H9 (cell line): Measurements from ENCODE around the gene ARL5A. TPM values are rescaled to one million over a fixed set of nuclear protein-coding genes. Genes with fewer than 3 reads are reported as not detected.

Source experiments
- DNase-seq: peaks from one replicate; pipeline ENCODE4 v3.0.0-alpha.2; 2017
- H2AFZ ChIP-seq: one replicate; pipeline ENCODE4 v1.6.1; 2013; ENCODE audit warnings: mild to moderate bottlenecking, low read length, control low read depth, moderate library complexity
- H2AK5ac ChIP-seq: 2 replicates; pipeline ENCODE4 v1.6.1; 2013; ENCODE audit warnings: low read length, control low read depth, mixed read lengths; ENCODE audit not compliant: insufficient read length
- H2BK120ac ChIP-seq: one replicate; pipeline ENCODE4 v1.6.1; 2013; ENCODE audit warnings: low read depth, mild to moderate bottlenecking, low read length, control low read depth, inconsistent platforms; ENCODE audit not compliant: poor library complexity, severe bottlenecking
- H2BK12ac ChIP-seq: 2 replicates; pipeline ENCODE4 v1.6.1; 2013; ENCODE audit warnings: low read length, control low read depth, mixed read lengths, low read depth; ENCODE audit not compliant: insufficient read length
- H2BK15ac ChIP-seq: 2 replicates; pipeline ENCODE4 v1.6.1; 2013; ENCODE audit warnings: low read depth, low read length, control low read depth
- H2BK20ac ChIP-seq: one replicate; pipeline ENCODE4 v1.6.1; 2013; ENCODE audit warnings: low read depth, mild to moderate bottlenecking, low read length, control low read depth, inconsistent platforms; ENCODE audit not compliant: poor library complexity, severe bottlenecking
- H2BK5ac ChIP-seq: 2 replicates; pipeline ENCODE4 v1.6.1; 2013; ENCODE audit warnings: low read length, control low read depth, mixed read lengths; ENCODE audit not compliant: insufficient read length
- H3K14ac ChIP-seq: 2 replicates; pipeline ENCODE4 v1.6.1; 2013; ENCODE audit warnings: low read length, control low read depth; ENCODE audit not compliant: insufficient read depth
- H3K18ac ChIP-seq: 2 replicates; pipeline ENCODE4 v1.6.1; 2013; ENCODE audit warnings: low read depth, mild to moderate bottlenecking, mixed read lengths, low read length, control low read depth; ENCODE audit not compliant: insufficient read length
- H3K23ac ChIP-seq: 2 replicates; pipeline ENCODE4 v1.6.1; 2013; ENCODE audit warnings: low read length, control low read depth, mixed read lengths, low read depth; ENCODE audit not compliant: insufficient read length
- H3K23me2 ChIP-seq: 2 replicates; pipeline ENCODE4 v1.6.1; 2013; ENCODE audit warnings: low read depth, mild to moderate bottlenecking, mixed read lengths, low read length, control low read depth; ENCODE audit not compliant: insufficient read length, poor library complexity, severe bottlenecking
- H3K27ac ChIP-seq: 2 replicates; pipeline ENCODE4 v1.5.1; 2013; ENCODE audit warnings: low read length, control low read depth, mixed read lengths, low read depth; ENCODE audit not compliant: insufficient read length
- H3K27me3 ChIP-seq: 2 replicates; pipeline ENCODE4 v1.6.1; 2013; ENCODE audit warnings: low read length, control low read depth, inconsistent platforms; ENCODE audit not compliant: insufficient read depth
- H3K4ac ChIP-seq: 2 replicates; pipeline ENCODE4 v1.6.1; 2013; ENCODE audit warnings: low read depth, mild to moderate bottlenecking, control low read depth, inconsistent platforms, low read length, moderate library complexity
- H3K4me1 ChIP-seq: 2 replicates; pipeline ENCODE4 v1.6.1; 2013; ENCODE audit warnings: low read length, control low read depth, inconsistent platforms; ENCODE audit not compliant: insufficient read depth
- H3K4me2 ChIP-seq: 2 replicates; pipeline ENCODE4 v1.6.1; 2013; ENCODE audit warnings: low read length, control low read depth, mixed read lengths; ENCODE audit not compliant: insufficient read length, insufficient read depth
- H3K56ac ChIP-seq: 2 replicates; pipeline ENCODE4 v1.6.1; 2013; ENCODE audit warnings: low read depth, mild to moderate bottlenecking, mixed read lengths, low read length, control low read depth; ENCODE audit not compliant: insufficient read length
- H3K79me1 ChIP-seq: 2 replicates; pipeline ENCODE4 v1.6.1; 2013; ENCODE audit warnings: low read depth, mild to moderate bottlenecking, moderate library complexity, low read length, control low read depth, inconsistent platforms; ENCODE audit not compliant: insufficient read depth, poor library complexity, severe bottlenecking
- H3K79me2 ChIP-seq: 2 replicates; pipeline ENCODE4 v1.6.1; 2013; ENCODE audit warnings: low read length, control low read depth, inconsistent platforms; ENCODE audit not compliant: insufficient read depth
- H3K9ac ChIP-seq: 2 replicates; pipeline ENCODE4 v1.6.1; 2013; ENCODE audit warnings: low read length, control low read depth, mixed read lengths; ENCODE audit not compliant: insufficient read length; ENCODE audit errors: extremely low read depth
- H3K9me3 ChIP-seq: one replicate; pipeline ENCODE4 v1.6.1; 2013; ENCODE audit warnings: low read depth, low read length, inconsistent platforms; ENCODE audit not compliant: control insufficient read depth
- H3T11ph ChIP-seq: one replicate; pipeline ENCODE4 v1.6.1; 2013; ENCODE audit warnings: mild to moderate bottlenecking, low read length, control low read depth, inconsistent platforms
- H4K20me1 ChIP-seq: one replicate; pipeline ENCODE4 v1.6.1; 2013; ENCODE audit not compliant: control insufficient read depth, insufficient read length, insufficient read depth
- H4K5ac ChIP-seq: 2 replicates; pipeline ENCODE4 v1.6.1; 2013; ENCODE audit warnings: low read depth, mild to moderate bottlenecking, mixed read lengths, low read length, control low read depth; ENCODE audit not compliant: insufficient read length
- H4K8ac ChIP-seq: replicated peaks from 2 replicates; pipeline ENCODE4 v1.6.1; 2013; ENCODE audit warnings: low read length, control low read depth, mixed read lengths, low read depth; ENCODE audit not compliant: insufficient read length
- H4K91ac ChIP-seq: 2 replicates; pipeline ENCODE4 v1.6.1; 2013; ENCODE audit warnings: low read depth, mild to moderate bottlenecking, moderate library complexity, mixed read lengths, low read length, control low read depth; ENCODE audit not compliant: insufficient read length
- H3K27ac Mint-ChIP-seq, 3 experiments: 2 replicates in 2 of 3; 3 replicates in 1 of 3; pipeline ENCODE4 v1.8.0; 2020 to 2021; ENCODE audit warnings: mixed read lengths in 3 of 3, mild to moderate bottlenecking in 1 of 3, moderate library complexity in 1 of 3
- H3K27me3 Mint-ChIP-seq: 2 replicates; pipeline ENCODE4 v1.8.0; 2021; ENCODE audit warnings: low read depth, mild to moderate bottlenecking, moderate library complexity, mixed read lengths
- H3K36me3 Mint-ChIP-seq, 3 experiments: 2 replicates in 2 of 3; 3 replicates in 1 of 3; pipeline ENCODE4 v1.8.0; 2020 to 2021; ENCODE audit warnings: low read depth in 3 of 3, mixed read lengths in 3 of 3; ENCODE audit not compliant: insufficient read depth in 1 of 3
- H3K4me1 Mint-ChIP-seq, 2 experiments: 2 replicates each; pipeline ENCODE4 v1.8.0; 2020; ENCODE audit warnings: mixed read lengths in 2 of 2
- H3K4me3 Mint-ChIP-seq, 2 experiments: 2 replicates in 1 of 2; 3 replicates in 1 of 2; pipeline ENCODE4 v1.8.0; 2020 to 2021; ENCODE audit warnings: mild to moderate bottlenecking in 2 of 2, mixed read lengths in 2 of 2, moderate library complexity in 1 of 2
- H3K9me3 Mint-ChIP-seq, 2 experiments: 2 replicates in 1 of 2; 3 replicates in 1 of 2; pipeline ENCODE4 v1.8.0; 2020; ENCODE audit warnings: mild to moderate bottlenecking in 2 of 2, mixed read lengths in 2 of 2, moderate library complexity in 1 of 2
- WGBS: extraction: QIAGEN DNeasy Blood & Tissue Kit; methylation state at CpG from one replicate; pipeline ENCODE4 v1.1.7; 2013; ENCODE audit warnings: missing lambda C conversion rate, low lambda C conversion rate, mixed read lengths; ENCODE audit not compliant: insufficient read length; ENCODE audit errors: extremely low coverage; 5-methylcytosine and 5-hydroxymethylcytosine counted together
- total RNA-seq: library from RNA; stranded (reverse); gene quantifications from 2 replicates; pipeline ENCODE4 v1.2.1, GENCODE V29; 2021
- TF ChIP-seq, protein P1 (sequence below): fragments of 200-600 bp; sonication (generic); conservative IDR thresholded peaks from 3 replicates; pipeline ENCODE4 v1.8.0; 2021; ENCODE audit warnings: antibody characterized with exemption, mild to moderate bottlenecking

Gene ARL5A
- total RNA-seq, 1 experiment from 2014 or later: 66.7 TPM

DNA sequence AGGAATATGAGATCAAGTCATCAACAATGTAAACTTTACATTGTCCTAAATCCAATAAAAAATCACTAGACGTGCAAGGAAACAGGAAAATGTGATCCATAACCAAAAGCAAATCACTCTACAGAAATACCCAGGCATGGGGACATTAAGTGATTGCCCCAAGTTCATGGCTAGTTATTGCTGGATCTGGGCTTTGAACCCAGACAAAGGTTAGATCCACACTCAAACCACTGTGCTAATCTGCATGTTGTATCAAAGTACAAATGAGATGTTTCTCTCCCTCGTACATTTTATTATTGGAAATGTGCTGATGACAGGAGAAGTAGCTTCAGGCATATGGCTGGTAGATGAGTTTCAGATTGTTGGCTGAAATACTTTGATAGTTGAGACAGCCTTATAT, 2.7 kb upstream of the ARL5A start:
- Histone ChIP-seq H3K4ac (no peak overlapping the region), H3K27ac (no peak overlapping the region), H3K18ac (no peak overlapping the region), H2AK5ac (no peak overlapping the region), H4K5ac (no peak overlapping the region), H4K91ac (no peak overlapping the region), H2BK12ac (no peak overlapping the region), H3K23ac (no peak overlapping the region), H3K23me2 (no peaks in the 10 kb centered on the region), H3K79me1 (no peaks in the 10 kb centered on the region), H2AFZ (no peak overlapping the region), H2BK5ac (no peak overlapping the region), H3K56ac (no peak overlapping the region), H2BK20ac (no peak overlapping the region), H3K27me3 (no peaks in the 10 kb centered on the region), H3K4me2 (no peak overlapping the region), H4K8ac (no peak overlapping the region), H3K9me3 (no peaks in the 10 kb centered on the region), H4K20me1 (no peaks in the 10 kb centered on the region), H2BK15ac (no peak overlapping the region), H3K4me1 (peaks cover 3% of the 10 kb centered on the region; the same call in 1 of the 2 replicates), H3K79me2 (peaks cover 16% of the 10 kb centered on the region; the same call in 1 of the 2 replicates), H2BK120ac (no peak overlapping the region), H3T11ph (no peak overlapping the region), H3K9ac (no peak overlapping the region), H3K14ac (no peak overlapping the region)
- TF ChIP-seq, protein P1, sequence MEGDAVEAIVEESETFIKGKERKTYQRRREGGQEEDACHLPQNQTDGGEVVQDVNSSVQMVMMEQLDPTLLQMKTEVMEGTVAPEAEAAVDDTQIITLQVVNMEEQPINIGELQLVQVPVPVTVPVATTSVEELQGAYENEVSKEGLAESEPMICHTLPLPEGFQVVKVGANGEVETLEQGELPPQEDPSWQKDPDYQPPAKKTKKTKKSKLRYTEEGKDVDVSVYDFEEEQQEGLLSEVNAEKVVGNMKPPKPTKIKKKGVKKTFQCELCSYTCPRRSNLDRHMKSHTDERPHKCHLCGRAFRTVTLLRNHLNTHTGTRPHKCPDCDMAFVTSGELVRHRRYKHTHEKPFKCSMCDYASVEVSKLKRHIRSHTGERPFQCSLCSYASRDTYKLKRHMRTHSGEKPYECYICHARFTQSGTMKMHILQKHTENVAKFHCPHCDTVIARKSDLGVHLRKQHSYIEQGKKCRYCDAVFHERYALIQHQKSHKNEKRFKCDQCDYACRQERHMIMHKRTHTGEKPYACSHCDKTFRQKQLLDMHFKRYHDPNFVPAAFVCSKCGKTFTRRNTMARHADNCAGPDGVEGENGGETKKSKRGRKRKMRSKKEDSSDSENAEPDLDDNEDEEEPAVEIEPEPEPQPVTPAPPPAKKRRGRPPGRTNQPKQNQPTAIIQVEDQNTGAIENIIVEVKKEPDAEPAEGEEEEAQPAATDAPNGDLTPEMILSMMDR: no peak
- Mint-ChIP-seq H3K9me3 (no peaks in the 10 kb centered on the region), H3K36me3 (no peaks in the 10 kb centered on the region), H3K27ac (no peak overlapping the region), H3K4me3 (no peak overlapping the region), H3K27me3 (no peaks in the 10 kb centered on the region), H3K4me1 (peaks cover 26% of the 10 kb centered on the region in 2 experiments)
- no CpG with 5 or more reads among the region's 2 CpGs for WGBS
- no peak for DNase-seq
